C4-2B (cell line): ENCODE results near the gene NT5C3B.

Experiments used
- ZFX ChIP-seq: fragments of 450-650 bp; IDR thresholded peaks from 2 replicates; pipeline ENCODE4 v1.6.1; 2017
- TF ChIP-seq, protein P1 (sequence below): fragments of 450-650 bp; conservative IDR thresholded peaks from 2 replicates; pipeline ENCODE4 v1.5.1; 2017; ENCODE audit warnings: mild to moderate bottlenecking

DNA sequence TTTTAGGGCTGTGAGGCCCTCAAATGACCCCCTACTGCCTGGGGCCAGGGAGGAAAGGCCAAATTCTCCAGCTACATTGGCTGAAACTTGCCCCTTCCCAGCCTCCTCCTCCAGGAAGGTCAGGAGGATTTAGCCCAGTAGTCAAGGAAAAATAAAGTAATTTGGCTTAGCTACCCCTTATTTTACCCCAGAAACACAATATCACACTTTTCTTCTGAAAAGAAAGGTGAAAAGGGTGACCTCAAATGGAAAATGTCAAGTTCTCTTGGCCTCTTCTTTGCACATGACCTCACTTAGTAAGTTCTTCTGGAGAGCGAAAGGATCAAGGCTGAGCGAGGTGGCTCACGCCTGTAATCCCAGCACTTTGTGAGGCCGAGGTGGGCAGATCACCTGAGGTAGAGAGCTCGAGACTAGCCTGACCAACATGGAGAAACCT, 41.5 kb downstream of the NT5C3B start:
- TF ChIP-seq, protein P1, sequence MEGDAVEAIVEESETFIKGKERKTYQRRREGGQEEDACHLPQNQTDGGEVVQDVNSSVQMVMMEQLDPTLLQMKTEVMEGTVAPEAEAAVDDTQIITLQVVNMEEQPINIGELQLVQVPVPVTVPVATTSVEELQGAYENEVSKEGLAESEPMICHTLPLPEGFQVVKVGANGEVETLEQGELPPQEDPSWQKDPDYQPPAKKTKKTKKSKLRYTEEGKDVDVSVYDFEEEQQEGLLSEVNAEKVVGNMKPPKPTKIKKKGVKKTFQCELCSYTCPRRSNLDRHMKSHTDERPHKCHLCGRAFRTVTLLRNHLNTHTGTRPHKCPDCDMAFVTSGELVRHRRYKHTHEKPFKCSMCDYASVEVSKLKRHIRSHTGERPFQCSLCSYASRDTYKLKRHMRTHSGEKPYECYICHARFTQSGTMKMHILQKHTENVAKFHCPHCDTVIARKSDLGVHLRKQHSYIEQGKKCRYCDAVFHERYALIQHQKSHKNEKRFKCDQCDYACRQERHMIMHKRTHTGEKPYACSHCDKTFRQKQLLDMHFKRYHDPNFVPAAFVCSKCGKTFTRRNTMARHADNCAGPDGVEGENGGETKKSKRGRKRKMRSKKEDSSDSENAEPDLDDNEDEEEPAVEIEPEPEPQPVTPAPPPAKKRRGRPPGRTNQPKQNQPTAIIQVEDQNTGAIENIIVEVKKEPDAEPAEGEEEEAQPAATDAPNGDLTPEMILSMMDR = no peak
- no peak for TF ChIP-seq ZFX
